Stimulated activated CD8-positive, alpha-beta memory T cell treated with anti-CD3 and anti-CD28 coated beads, Interleukin-2, amount 100 ng/mL, for 48 hours (primary cell): Measurements from ENCODE around the gene PHC2.

Experiments
- DNase-seq, 2 donors: peaks; one replicate each; pipeline ENCODE4 v3.0.0-alpha.2; 2020; ENCODE audit warnings: low read depth in 2 of 2

The PHC2 gene

GRCh38 chr1:33371334-33371733 is 59.6 kb downstream of the PHC2 start:
- DNase-seq = no peak

- no peak for DNase-seq
These were observed 60.1 kb downstream of the PHC2 start for GRCh38 chr1:33370827-33371226.

GRCh38 chr1:33370301-33370700 is 60.6 kb downstream of the PHC2 start:
- no peak for DNase-seq

GRCh38 chr1:33369764-33370163 is 61.1 kb downstream of the PHC2 start:
- no peak for DNase-seq

- no peak for DNase-seq
These were observed 61.8 kb downstream of the PHC2 start for GRCh38 chr1:33369081-33369480.

- DNase-seq = no peak
These were observed 62.5 kb downstream of the PHC2 start for GRCh38 chr1:33368431-33368830.

GRCh38 chr1:33367485-33368405 is 63.1 kb downstream of the PHC2 start:
- DNase-seq = peak; percentile 73 to 83

GRCh38 chr1:33366762-33367484 is 64.0 kb downstream of the PHC2 start:
- no peak for DNase-seq

GRCh38 chr1:33365560-33365997 is 65.3 kb downstream of the PHC2 start:
- DNase-seq = no peak

GRCh38 chr1:33364565-33364918 is 66.4 kb downstream of the PHC2 start:
- no peak for DNase-seq

- DNase-seq = no peak
These were observed 67.4 kb downstream of the PHC2 start for GRCh38 chr1:33363470-33363861.

- no peak for DNase-seq
These were observed 67.9 kb downstream of the PHC2 start for GRCh38 chr1:33363021-33363420.

- DNase-seq = no peak
These were observed 69.2 kb downstream of the PHC2 start for GRCh38 chr1:33361532-33362235.

- no peak for DNase-seq
These were observed 70.5 kb downstream of the PHC2 start for GRCh38 chr1:33360367-33360766.

GRCh38 chr1:33359931-33360330 is 71.0 kb downstream of the PHC2 start:
- DNase-seq = no peak

- DNase-seq = no peak
These were observed 71.9 kb downstream of the PHC2 start for GRCh38 chr1:33358795-33359503.

- no peak for DNase-seq
These were observed 72.6 kb downstream of the PHC2 start for GRCh38 chr1:33358114-33358794.

- DNase-seq = no peak
These were observed 73.8 kb downstream of the PHC2 start for GRCh38 chr1:33357099-33357498.

GRCh38 chr1:33354707-33355316 is 76.1 kb downstream of the PHC2 start:
- DNase-seq = no peak

- DNase-seq = no peak
These were observed 77.4 kb downstream of the PHC2 start for GRCh38 chr1:33353531-33353930.

- DNase-seq = no peak
These were observed 79.6 kb downstream of the PHC2 start for GRCh38 chr1:33351281-33351660.
